Adrenal gland (tissue), 12 donors: Measurements from ENCODE around the gene QRICH2. TPM values are rescaled to one million over a fixed set of nuclear protein-coding genes. Genes with fewer than 3 reads are reported as not detected.
"Not testable (repeated sequence)": the region's sequence is repeated elsewhere in the genome, so short reads cannot be mapped to it uniquely, and the experiment has no call there.

Source experiments
- DNase-seq, 7 donors: peaks; one replicate each; pipeline ENCODE4 v3.0.0-alpha.2; 2019 to 2020
- H3K27ac ChIP-seq, 5 donors: fragments of 200-600 bp; sonication (generic) in 4 of 5; 1 replicate in 3 of 5; 2 replicates in 2 of 5; pipeline versions ENCODE4 v1.5.1 to v1.8.0; 2016 to 2020; ENCODE audit warnings: mild to moderate bottlenecking in 1 of 5
- H3K27me3 ChIP-seq: fragments of 200-600 bp; 2 replicates; pipeline ENCODE4 v1.8.0; 2021
- H3K36me3 ChIP-seq, 2 donors: fragments of 200-600 bp; replicated peaks in 1 of 2; 1 replicate in 1 of 2; 2 replicates in 1 of 2; pipeline versions ENCODE4 v1.5.1 to v1.8.0; 2018 to 2022
- H3K4me1 ChIP-seq, 2 donors: fragments of 200-600 bp; replicated peaks in 1 of 2; 1 replicate in 1 of 2; 2 replicates in 1 of 2; pipeline versions ENCODE4 v1.5.1 to v1.8.0; 2018 to 2021
- H3K4me3 ChIP-seq, 4 donors: fragments of 200-600 bp; sonication (generic) in 3 of 4; one replicate each; pipeline ENCODE4 v1.5.1; 2016 to 2018
- H3K9me3 ChIP-seq, 3 donors: fragments of 200-600 bp; sonication (generic) in 1 of 3; replicated peaks in 1 of 3; 1 replicate in 2 of 3; 2 replicates in 1 of 3; pipeline versions ENCODE4 v1.5.1 to v1.8.0; 2016 to 2021
- CTCF ChIP-seq, 6 experiments: fragments of 450-650 bp in 4 of 6; fragments of 200-600 bp in 2 of 6; sonication (generic) in 1 of 6; IDR thresholded peaks; 1 replicate in 5 of 6; 2 replicates in 1 of 6; pipeline versions ENCODE4 v1.5.1 to v1.8.0; 2016 to 2021; ENCODE audit warnings: antibody characterized with exemption in 6 of 6, mild to moderate bottlenecking in 2 of 6, moderate library complexity in 1 of 6
- POLR2A ChIP-seq, 2 donors: fragments of 450-650 bp; IDR thresholded peaks; one replicate each; pipeline ENCODE4 v1.6.1; 2017; ENCODE audit warnings: antibody characterized with exemption in 2 of 2, mild to moderate bottlenecking in 2 of 2, moderate library complexity in 1 of 2
- WGBS, 4 donors: extraction: QIAGEN DNeasy Blood & Tissue Kit in 2 of 4; methylation state at CpG; one replicate each; pipeline versions ENCODE4 v1.1.5 to v1.1.7; 2013 to 2017; 5-methylcytosine and 5-hydroxymethylcytosine counted together
- intact Hi-C, 2 donors: fragments of 100-400 bp; cut with DNase I; formaldehyde crosslinking; loops; one replicate each; pipeline versions ENCODE4 v1.14.1 to v1.15.0; 2022 to 2023
- polyA plus RNA-seq, 3 donors: library from polyadenylated mRNA; stranded (reverse); fragments of 200-250 nt in 2 of 3; fragments of 350-450 nt in 1 of 3; fragmentation: Illumina TruSeq in 1 of 3; extraction: RNeasy Lipid Tissue Mini Kit (QIAGEN cat#74804) in 1 of 3; gene quantifications; one replicate each; pipeline ENCODE4 v1.2.3, GENCODE V29; 2013 to 2014
- total RNA-seq, 9 donors: library from RNA; depleted of rRNA in 4 of 9; stranded (reverse); fragments of >200 nt in 4 of 9; fragments of 120-200 nt in 1 of 9; fragmentation: NEBNext Ultra II Directional in 1 of 9; extraction: Animal tissue kit (Norgen Biotek cat#: 25700) in 1 of 9; gene quantifications; one replicate each; pipeline versions ENCODE4 v1.1.0 to v1.2.4, GENCODE V29; 2013 to 2023
- donor health status: healthy with polysubstance abuse.
- donor health status: Bipolar disorder and iron deficiency.
- donor health status: DM: yes; HTN: yes; CAD: no.
- donor health status: DM: no; HTN: no; CAD: no.
- donor health status: DM: no; HTN: no; CAD: no.
- donor health status: DM: yes; HTN: yes; CAD: no.

QRICH2 gene
- total and polyA plus RNA-seq, 12 donors: 0.09 to 14.2 (median 1.4) TPM

GRCh38 chr17:76255801-76256429, 52.2 kb downstream of the QRICH2 start:
- intact Hi-C loops: no loop called here
- Histone ChIP-seq H3K9me3 (no peaks in the 10 kb centered on the region), H3K27ac (no peak overlapping the region), H3K4me3 (no peak overlapping the region), H3K27me3 (no peaks in the 10 kb centered on the region), H3K36me3 (no peaks in the 10 kb centered on the region), H3K4me1 (peaks cover 7 to 17% of the 10 kb centered on the region in 2 donors)
- WGBS, 4 donors: 65 to 72% (median 70%) methylated on average over 5 to 6 of the region's 6 CpGs
- no peak for DNase-seq
- TF ChIP-seq POLR2A (IDR thresholded peaks at IDR 0.05) (no peak), CTCF (IDR thresholded peaks at IDR 0.05) (no peak)

- H3K4me3 ChIP-seq: no peak overlapping the region
- intact Hi-C loops: no loop called here
- WGBS, 4 donors: 80 to 90% (median 84%) methylated on average over 5 of the region's 5 CpGs
These were observed 53.8 kb downstream of the QRICH2 start for GRCh38 chr17:76254275-76254674.

GRCh38 chr17:76253841-76254240, 54.2 kb downstream of the QRICH2 start:
- intact Hi-C loops: no loop called here
- WGBS, 4 donors: 81 to 89% (median 85%) methylated on average over 7 of the region's 7 CpGs
- no peaks in the 10 kb centered on the region for H3K9me3 ChIP-seq
- H3K4me1 ChIP-seq: peaks cover 0 to 8% of the 10 kb centered on the region in 2 donors
- H3K27ac ChIP-seq: no peak overlapping the region
- DNase-seq: no peak
- TF ChIP-seq CTCF (IDR thresholded peaks at IDR 0.05) (no peak), POLR2A (IDR thresholded peaks at IDR 0.05) (no peak)
- H3K27me3 ChIP-seq: no peaks in the 10 kb centered on the region
- H3K36me3 ChIP-seq: no peaks in the 10 kb centered on the region
- H3K4me3 ChIP-seq: no peak overlapping the region

More at GRCh38 chr17:76254275-76254674, 53.8 kb downstream of the QRICH2 start:
- Histone ChIP-seq H3K9me3 (no peaks in the 10 kb centered on the region), H3K27me3 (no peaks in the 10 kb centered on the region), H3K4me1 (peaks cover 0 to 12% of the 10 kb centered on the region in 2 donors), H3K27ac (no peak overlapping the region), H3K36me3 (no peaks in the 10 kb centered on the region)
- DNase-seq: peak in 1 of 7 donors; percentile 29
- TF ChIP-seq POLR2A (IDR thresholded peaks at IDR 0.05) (no peak), CTCF (IDR thresholded peaks at IDR 0.05) (no peak)

DNA sequence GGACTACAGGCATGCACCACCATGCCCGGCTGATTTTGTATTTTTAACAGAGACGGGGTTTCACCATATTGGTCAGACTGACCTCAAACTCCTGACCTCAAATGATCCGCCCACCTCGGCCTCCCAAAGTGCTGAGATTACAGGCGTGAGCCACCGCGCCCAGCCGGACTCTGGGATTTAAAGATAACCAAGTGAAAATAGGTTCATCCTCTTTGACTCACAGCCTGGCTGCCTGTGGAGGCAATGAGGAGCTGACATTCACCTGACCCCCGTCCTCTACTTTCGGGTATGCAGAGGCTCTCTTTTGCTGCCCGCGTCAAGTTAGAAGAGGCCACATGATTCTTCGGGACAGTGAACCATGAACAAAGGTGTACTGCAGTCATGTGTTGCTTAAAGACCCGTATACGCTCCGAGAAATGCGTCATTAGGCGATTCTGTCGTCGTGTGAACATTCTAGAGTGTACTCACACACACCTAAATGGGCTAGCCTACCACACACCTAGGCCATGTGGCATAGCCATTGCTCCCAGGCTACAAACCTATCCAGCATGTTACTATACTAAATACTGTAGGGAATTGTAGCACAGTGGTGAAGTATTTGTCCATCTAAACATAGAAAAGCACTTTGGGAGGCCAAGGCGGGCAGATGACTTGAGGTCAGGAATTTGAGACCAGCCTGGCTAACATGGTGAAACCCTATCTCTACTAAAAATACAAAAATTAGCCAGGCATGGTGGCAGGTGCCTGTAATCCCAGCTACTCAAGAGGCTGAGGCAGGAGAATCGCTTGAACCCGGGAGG, 54.9 kb downstream of the QRICH2 start:
- H3K27me3 ChIP-seq, H3K36me3 ChIP-seq, H3K4me1 ChIP-seq, H3K9me3 ChIP-seq, H3K4me3 ChIP-seq, intact Hi-C loops: not testable (repeated sequence)
- peak in 1 of 7 donors; percentile 48 for DNase-seq
- 80 to 87% (median 86%) methylated on average over 22 to 23 of the region's 23 CpGs for WGBS, 4 donors
- H3K27ac ChIP-seq: peak overlapping the region in 2 of 5 donors; percentile 60 to 70
